ENCODE measurements around the gene IL13.
"Not testable (repeated sequence)": the region's sequence is repeated elsewhere in the genome, so short reads cannot be mapped to it uniquely, and the experiment has no call there.

The IL13 gene

GRCh38 chr5:132657676-132658380 lies at the start of gene IL13:
IL13 (plus strand) TSS chr5:132658173; CDS start chr5:132658187, 14 bp downstream.
- no peak for DNase-seq

DNA sequence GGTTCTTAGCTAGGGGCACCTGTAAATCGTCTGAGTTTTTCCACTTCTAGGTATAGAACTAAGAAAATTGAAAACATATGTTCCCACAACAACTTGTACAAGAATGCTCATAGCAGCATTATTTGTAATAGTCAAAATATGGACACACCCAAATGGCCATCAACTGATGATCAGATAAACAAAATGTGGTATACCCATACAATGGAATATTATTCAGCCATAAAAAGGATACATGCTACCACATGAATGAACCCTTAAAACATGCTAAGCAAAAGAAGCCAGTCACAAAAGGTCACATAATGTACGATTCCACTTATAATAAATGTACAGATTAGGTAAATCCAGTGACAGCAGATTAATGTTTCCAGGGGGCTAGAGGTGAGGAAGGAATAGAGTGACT lies 46.0 kb upstream of the IL13 start:
- DNase-seq, result no peak

GRCh38 chr5:132612846-132613245 lies 45.1 kb upstream of the IL13 start:
- no peak for DNase-seq

GRCh38 chr5:132621699-132622098 lies 36.3 kb upstream of the IL13 start:
- DNase-seq, result no peak

DNA sequence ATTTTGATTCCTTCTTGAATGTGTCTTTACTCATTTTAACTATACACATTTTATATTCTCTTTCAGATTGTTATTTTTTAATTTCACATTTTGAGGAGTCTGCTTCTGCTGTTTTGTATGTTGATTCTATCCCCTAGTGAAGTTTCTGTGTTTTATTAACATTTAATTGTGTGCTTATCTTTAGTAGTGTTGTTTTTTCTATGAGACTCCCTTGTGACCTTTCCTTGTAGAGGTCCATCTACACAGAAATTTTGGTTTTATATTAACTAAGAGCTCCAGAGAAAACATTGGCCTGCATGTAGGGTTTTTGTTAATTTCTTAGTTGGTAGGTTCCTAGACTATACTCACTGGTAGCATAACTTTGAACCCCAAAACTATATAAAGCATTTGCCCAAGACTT lies 35.4 kb upstream of the IL13 start:
- no peak for DNase-seq

GRCh38 chr5:132627470-132627869 lies 30.5 kb upstream of the IL13 start:
- DNase-seq, result no peak

- no peak for DNase-seq
Observed at GRCh38 chr5:132628814-132629213, 29.2 kb upstream of the IL13 start.

DNA sequence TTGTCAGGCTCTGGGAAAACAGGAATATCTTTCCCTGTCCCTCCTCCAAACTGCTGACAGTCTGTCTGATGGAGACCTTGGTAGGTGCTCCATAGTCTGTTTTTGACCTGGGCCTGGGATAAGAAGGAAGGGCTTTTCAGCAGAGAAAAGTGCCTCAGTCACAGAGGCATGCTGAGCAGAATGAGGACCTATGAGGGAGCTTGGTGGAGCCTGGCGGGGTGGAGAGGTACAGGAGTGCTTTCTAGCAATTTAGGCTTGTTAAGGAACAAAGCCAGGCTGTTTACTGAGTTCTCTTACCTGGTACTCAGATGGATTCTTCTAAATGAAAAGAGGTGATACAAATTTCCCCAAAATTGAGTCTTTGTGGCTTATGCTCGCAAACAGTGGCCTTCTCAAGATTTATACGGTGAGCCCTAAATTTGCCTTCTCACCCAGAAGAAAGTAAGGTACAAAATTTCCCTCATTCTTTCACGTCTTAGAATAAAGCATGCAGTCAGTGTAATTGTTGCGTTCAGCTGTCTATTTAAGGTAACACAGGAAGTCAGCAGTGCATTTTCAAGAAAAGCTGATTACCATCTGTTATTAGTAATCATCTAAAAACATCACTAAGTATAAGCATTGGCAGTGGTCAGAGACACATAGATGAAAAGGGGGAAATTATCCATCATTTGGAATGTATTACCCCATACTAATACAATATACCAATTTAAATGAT lies 28.6 kb upstream of the IL13 start:
- DNase-seq, result no peak

- DNase-seq, result not testable (repeated sequence)
Observed at GRCh38 chr5:132633587-132633986, 24.4 kb upstream of the IL13 start.

DNA sequence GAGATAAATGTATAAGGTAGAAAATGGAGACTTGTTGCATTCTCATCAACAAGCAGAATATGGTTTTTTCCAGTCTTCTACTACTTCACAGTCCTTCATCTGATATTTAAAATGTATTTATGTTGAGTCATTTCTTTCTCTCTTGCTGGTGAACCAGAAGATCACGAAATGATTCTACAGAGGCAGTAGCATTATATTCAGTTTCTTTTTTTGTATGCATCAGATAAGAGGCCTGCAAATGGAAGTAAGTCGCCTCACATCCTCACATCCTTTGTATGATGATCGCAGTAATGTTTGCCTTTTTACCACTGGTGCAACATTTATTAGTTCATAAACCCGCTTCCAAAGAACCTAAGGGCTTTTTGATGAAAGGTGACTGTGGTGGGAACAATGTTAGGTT lies 22.1 kb upstream of the IL13 start:
- DNase-seq, result no peak

- DNase-seq, result no peak
Observed at GRCh38 chr5:132637241-132637640, 20.7 kb upstream of the IL13 start.

GRCh38 chr5:132639706-132640130 lies 18.3 kb upstream of the IL13 start:
- DNase-seq, result no peak

DNA sequence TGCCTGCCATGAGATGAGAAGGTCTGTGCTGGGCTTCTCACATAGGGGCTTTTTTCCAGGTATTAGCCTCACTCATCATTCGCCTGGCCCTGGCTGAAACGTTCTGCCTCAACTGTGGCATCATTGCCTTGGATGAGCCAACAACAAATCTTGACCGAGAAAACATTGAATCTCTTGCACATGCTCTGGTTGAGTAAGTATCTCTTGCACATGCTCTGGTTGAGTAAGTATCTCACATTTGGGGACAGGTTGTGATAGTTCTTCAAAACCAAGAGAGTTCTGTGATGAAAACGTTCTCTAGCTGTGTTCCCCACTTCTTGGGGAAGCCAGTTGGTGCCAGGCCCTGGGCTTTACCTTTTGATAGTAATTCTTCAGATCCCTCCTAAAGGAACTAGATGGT lies 17.4 kb upstream of the IL13 start:
- no peak for DNase-seq

DNA sequence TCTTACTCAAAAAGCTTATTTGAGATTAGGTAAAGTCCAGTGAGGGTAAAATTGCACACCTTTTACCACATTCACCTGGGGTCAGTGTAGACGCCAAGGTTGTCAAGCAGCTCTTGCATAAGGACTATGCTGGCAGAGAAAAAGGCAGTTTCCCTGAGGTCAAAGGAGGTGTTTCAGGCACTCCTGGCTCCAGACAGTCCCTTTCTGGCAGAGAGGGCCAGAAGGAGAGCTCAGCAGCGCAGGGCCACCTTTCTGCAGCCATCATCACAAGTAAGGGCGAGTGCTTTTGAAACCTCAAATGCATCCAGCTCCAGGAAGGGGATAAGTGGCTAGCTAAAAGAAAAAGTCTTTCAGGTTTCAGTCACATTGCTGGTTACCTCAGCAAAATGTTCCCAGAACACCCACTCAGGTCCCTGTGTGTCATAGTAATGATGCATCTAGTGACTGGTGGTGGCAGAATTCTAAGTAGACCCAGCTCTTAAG lies 16.7 kb upstream of the IL13 start:
- DNase-seq, result no peak

- DNase-seq, result no peak
Observed at GRCh38 chr5:132641841-132642240, 16.1 kb upstream of the IL13 start.

DNA sequence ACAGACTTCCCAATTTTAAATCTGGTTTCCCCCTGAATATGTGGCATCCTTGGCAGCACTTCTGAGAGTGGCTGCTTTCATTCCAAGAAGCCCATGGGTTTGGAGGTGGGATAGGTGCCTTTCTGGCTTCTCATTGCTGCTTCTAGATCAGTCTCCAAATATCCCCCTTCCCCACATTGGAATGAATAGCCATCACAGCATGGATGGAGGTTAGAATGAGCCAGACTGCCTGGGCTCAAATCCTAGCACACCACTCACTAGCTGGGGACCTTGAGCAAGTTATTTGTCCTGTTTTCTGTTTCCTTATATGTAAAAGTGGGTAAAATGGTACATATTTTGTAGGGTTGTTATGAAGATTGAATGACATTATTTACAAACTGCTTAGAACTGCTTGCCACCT lies 13.8 kb upstream of the IL13 start:
- DNase-seq, result no peak

- DNase-seq, result no peak
Observed at GRCh38 chr5:132646583-132647266, 11.2 kb upstream of the IL13 start.

DNA sequence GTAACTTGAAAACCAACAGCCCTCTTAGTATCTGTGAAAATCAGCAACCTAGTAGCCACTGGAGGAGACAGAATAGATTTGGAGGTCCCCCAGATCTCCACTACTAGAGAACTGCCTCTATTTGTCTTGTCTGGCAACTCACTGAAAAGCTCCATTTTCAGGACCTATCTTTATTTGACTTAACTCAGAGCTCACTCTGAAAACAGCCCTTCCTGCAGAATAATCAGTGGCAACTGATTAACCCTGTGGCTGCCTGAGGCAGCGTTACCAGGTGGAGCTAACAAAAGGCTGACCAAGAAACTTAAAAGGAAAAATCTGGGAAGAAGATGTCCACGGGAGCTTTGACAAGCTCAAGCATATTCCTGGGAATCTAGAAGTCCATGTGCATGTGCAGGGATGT lies 10.5 kb upstream of the IL13 start:
- DNase-seq, result no peak

- DNase-seq, result no peak
Observed at GRCh38 chr5:132648355-132648754, 9.6 kb upstream of the IL13 start.

GRCh38 chr5:132651838-132652469 lies 6.0 kb upstream of the IL13 start:
- DNase-seq, result no peak

DNA sequence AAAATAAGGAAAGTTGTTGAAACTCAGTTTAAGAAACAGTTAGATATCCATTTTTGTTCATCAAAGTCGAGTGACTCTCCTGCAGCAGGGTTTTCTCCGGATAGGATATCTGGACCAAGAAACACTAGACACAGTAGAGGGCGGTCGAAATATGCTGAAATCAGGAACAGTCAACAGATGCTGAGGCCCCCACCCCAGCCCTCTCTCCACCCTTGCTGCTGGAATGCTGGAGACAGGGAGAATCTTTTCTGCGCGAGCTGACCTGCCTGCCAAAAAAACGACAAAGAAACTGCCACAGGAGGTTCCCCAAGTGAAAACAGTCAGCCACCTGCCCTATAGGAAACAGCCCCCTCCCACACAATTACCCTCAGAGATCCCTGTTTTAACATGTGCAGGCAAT lies 4.3 kb upstream of the IL13 start:
- DNase-seq, result no peak

GRCh38 chr5:132655821-132656773 lies 1.9 kb upstream of the IL13 start:
- peak; percentile 38 for DNase-seq
